ENCODE results near the gene DCPS. TPM values are rescaled to one million over a fixed set of nuclear protein-coding genes. Genes with fewer than 3 reads are reported as not detected.

DCPS gene
- total RNA-seq, 6 experiments from 2014 or later: 19.0 to 26.6 (median 24.3) TPM

DNA sequence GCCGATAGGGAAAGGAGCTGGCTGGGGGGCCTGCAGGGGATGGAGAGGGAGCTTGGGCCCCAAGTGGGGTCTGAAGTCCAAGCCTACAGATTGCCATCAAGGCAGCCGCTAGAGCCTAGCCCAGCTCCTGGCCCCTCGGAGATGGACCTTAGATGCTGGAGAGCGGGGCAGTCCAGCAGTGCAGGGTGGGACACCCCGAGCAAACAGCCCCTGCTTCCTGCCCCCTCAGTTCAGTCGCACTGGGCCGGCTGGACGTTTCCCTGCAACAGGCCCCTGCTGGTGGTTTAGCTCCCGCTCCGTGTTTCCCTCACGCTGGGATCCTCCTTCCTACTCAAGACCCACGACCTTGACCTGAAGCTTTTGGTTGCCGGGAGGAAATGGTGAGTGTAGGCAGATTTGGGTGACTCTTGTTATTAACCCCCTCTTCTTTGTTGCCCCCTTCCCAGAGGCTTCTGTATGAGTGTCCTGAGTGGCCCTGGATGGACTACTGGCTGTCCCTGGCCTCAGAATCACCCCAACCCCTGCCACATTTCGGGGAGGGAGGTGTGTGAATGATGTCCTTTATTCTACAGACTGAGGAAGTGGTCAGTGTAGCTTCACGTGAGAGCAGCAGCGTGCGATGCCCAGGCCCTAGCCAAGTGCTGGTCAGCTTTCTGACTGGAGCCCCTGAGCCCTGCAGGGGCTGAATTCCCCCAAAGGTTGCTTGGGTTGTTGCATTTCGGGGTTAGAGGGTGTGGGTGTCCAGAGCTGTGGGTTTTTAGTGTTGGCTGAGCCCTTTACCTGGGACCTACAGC lies 54.3 kb downstream of the DCPS start:
- H3K27me3 Mint-ChIP-seq (ENCODE audit: insufficient read depth): peaks cover 2% of the 10 kb centered on the region; the same call in 1 of the 2 replicates
- peaks cover 70% of the 10 kb centered on the region for H3K4me1 Mint-ChIP-seq (ENCODE audit: low read depth)
- H3K9me3 Mint-ChIP-seq: no peaks in the 10 kb centered on the region
- TF ChIP-seq, protein P1, sequence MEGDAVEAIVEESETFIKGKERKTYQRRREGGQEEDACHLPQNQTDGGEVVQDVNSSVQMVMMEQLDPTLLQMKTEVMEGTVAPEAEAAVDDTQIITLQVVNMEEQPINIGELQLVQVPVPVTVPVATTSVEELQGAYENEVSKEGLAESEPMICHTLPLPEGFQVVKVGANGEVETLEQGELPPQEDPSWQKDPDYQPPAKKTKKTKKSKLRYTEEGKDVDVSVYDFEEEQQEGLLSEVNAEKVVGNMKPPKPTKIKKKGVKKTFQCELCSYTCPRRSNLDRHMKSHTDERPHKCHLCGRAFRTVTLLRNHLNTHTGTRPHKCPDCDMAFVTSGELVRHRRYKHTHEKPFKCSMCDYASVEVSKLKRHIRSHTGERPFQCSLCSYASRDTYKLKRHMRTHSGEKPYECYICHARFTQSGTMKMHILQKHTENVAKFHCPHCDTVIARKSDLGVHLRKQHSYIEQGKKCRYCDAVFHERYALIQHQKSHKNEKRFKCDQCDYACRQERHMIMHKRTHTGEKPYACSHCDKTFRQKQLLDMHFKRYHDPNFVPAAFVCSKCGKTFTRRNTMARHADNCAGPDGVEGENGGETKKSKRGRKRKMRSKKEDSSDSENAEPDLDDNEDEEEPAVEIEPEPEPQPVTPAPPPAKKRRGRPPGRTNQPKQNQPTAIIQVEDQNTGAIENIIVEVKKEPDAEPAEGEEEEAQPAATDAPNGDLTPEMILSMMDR (IDR thresholded peaks at IDR 0.05): no peak
- DNase-seq: no peak
- peak overlapping the region; percentile 88; the same call in 1 of the 2 replicates for H3K4me3 Mint-ChIP-seq
- H3K27ac Mint-ChIP-seq: peak overlapping the region; percentile 80
- H3K36me3 Mint-ChIP-seq (ENCODE audit: low read depth): peaks cover 9% of the 10 kb centered on the region; the same call in 1 of the 2 replicates

DNA sequence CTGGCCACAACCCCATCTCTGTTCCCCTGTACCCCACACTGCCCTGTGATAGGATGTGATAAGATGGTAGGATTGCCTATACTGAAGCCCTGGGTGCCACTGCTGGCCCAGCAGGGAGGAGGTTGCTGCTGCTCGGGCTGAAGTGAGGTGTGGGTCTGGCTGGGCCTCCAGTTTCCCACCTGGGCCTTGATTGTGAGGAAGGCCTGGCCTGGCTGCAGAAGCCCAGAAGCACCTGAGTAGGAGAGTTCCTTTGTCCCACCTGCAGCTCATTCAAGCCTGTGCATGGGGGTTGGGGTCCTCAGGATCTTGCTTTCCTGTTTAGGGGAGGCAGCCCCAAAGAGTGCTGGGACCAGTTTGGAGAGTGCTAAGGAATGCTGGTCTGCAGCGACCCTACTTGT lies 54.9 kb downstream of the DCPS start:
- peaks cover 67% of the 10 kb centered on the region for H3K4me1 Mint-ChIP-seq (ENCODE audit: low read depth)
- no peak overlapping the region for H3K4me3 Mint-ChIP-seq
- peaks cover 2% of the 10 kb centered on the region; the same call in 1 of the 2 replicates for H3K27me3 Mint-ChIP-seq (ENCODE audit: insufficient read depth)

DNA sequence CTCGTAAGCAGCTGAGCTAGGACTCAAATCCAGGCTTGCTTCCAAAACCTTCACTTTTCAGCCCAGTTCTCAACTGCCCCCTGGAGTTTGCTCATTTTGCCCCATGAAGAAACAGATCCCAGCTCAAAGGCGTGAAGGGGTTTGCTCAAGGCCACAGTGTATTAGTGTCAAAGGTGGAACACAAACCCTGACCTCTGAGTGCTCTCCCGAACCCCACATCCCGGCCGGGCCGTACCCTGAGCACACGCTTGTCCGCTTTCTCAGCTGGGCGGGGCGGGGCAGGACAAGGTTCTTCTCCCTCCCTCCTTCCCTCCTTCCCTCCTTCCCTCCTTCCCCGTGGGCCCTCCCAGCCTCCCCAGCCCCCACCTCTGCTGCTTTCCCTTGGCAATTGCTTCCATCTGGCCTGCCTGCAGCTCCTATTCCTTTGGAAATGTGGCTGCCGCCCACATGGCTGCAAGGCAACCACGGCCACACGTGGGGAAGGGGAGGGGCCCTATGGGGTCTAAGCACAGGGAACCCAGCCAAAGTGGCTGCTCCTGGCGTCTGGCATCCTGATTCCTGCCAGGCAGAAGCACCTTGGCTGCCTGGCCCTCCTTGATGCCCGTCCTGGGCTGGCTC lies 55.7 kb downstream of the DCPS start:
- Mint-ChIP-seq H3K36me3 (ENCODE audit: low read depth) (peaks cover 3% of the 10 kb centered on the region; the same call in 1 of the 2 replicates), H3K27ac (peak overlapping the region; percentile 40; the same call in 1 of the 2 replicates), H3K4me3 (no peak overlapping the region), H3K27me3 (ENCODE audit: insufficient read depth) (peaks cover 2% of the 10 kb centered on the region; the same call in 1 of the 2 replicates), H3K9me3 (no peaks in the 10 kb centered on the region), H3K4me1 (ENCODE audit: low read depth) (peaks cover 59% of the 10 kb centered on the region)
- TF ChIP-seq, protein P1 (IDR thresholded peaks at IDR 0.05): peak; percentile 41; the same call in 1 of the 2 replicates
- no peak for DNase-seq

More for the DNA sequence above, 54.9 kb downstream of the DCPS start:
- Mint-ChIP-seq H3K27ac (no peak overlapping the region), H3K9me3 (no peaks in the 10 kb centered on the region), H3K36me3 (ENCODE audit: low read depth) (peaks cover 9% of the 10 kb centered on the region; the same call in 1 of the 2 replicates)
- DNase-seq: no peak
- TF ChIP-seq, protein P1 (IDR thresholded peaks at IDR 0.05): no peak

DNA sequence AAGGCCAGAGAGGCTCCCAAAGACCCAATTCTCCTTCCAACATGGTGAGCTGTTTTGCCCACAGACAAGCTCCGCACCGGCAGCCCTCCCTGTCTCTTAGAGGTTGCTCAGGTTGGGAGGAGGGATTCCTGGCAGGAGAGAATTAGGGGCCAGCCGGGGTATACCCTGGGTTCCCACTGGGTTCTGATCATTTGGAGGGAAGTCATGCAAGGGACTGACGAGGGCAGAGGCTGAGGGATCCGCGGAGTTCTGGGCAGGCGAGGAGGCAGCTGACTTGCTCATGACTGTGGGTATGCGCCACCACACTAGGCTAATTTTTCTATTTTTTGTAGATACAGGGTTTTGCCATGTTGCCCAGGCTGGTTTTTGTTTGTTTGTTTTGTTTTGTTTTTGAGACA lies 56.2 kb downstream of the DCPS start:
- no peak for DNase-seq
- Mint-ChIP-seq H3K4me1 (ENCODE audit: low read depth) (peaks cover 55% of the 10 kb centered on the region), H3K36me3 (ENCODE audit: low read depth) (no peaks in the 10 kb centered on the region), H3K4me3 (no peak overlapping the region), H3K27me3 (ENCODE audit: insufficient read depth) (no peaks in the 10 kb centered on the region; the same call in 1 of the 2 replicates), H3K27ac (no peak overlapping the region), H3K9me3 (no peaks in the 10 kb centered on the region)
- TF ChIP-seq, protein P1 (IDR thresholded peaks at IDR 0.05): no peak

DNA sequence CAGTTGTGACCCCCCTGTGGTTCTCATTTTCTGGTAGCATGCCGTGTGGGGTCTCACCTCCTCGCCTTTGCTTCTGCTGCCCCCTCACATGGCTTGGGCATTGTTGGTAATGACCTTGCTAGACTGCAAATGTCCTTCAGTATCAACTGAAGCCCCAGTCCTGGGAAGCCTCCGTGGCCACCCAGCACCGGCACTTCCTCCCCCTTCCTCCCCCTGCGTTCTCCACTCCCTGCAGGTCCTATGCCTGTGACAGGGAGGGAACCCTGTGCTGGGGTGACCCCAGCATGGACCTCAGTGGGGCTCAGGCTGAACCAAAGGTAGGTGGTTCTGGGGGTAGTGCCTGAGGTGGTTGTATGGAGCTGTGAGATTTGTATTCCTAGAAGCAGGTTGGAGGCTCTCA lies 57.5 kb downstream of the DCPS start:
- Mint-ChIP-seq H3K4me3 (no peak overlapping the region), H3K36me3 (ENCODE audit: low read depth) (no peaks in the 10 kb centered on the region), H3K27me3 (ENCODE audit: insufficient read depth) (no peaks in the 10 kb centered on the region), H3K4me1 (ENCODE audit: low read depth) (peaks cover 53% of the 10 kb centered on the region), H3K9me3 (no peaks in the 10 kb centered on the region), H3K27ac (no peak overlapping the region)
- TF ChIP-seq, protein P1 (IDR thresholded peaks at IDR 0.05): no peak
- no peak for DNase-seq
